SH-SY5Y (cell line): Measurements from ENCODE around the gene PIK3CG.

Experiments used
- GATA2 ChIP-seq: IDR thresholded peaks from 2 replicates; pipeline ENCODE4 v1.6.1; 2011; ENCODE audit warnings: mild to moderate bottlenecking, low read depth, low read length
- GATA3 ChIP-seq: IDR thresholded peaks from 2 replicates; pipeline ENCODE4 v1.6.1; 2011; ENCODE audit warnings: low read depth, mild to moderate bottlenecking, low read length, moderate library complexity

DNA sequence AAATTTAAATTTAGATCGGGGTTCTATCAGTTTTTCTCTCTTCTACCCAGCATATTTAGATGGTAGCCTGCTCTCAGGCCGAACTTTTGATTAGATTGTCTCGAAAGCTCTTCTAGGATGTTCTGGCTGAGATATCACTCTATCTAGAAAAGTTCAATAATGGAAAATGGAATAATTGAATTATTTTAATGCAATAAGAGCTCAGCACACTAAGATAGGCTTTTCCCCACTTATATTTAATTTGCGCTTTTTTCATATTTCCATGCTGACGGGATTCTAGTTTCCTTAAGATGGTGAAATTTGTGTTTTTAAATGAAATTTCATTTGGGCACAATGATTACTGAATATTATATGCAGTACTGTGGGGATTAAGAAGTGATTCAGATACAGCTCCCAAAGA is 73.7 kb downstream of the PIK3CG start:
- no peak; the same call in 1 of the 2 replicates for TF ChIP-seq GATA2
- no peak for TF ChIP-seq GATA3
